ENCODE data around the gene STAG3. TPM values are rescaled to one million over a fixed set of nuclear protein-coding genes. Genes with fewer than 3 reads are reported as not detected.
"Not testable (repeated sequence)": the region's sequence is repeated elsewhere in the genome, so short reads cannot be mapped to it uniquely, and the experiment has no call there.

The STAG3 gene
- total and polyA plus RNA-seq, 2 of the 4 experiments (the other 2 are of a cell fraction), result 0.36 to 0.65 TPM

- peak; percentile 76 for TF ChIP-seq NFE2L2 (IDR thresholded peaks at IDR 0.05; ENCODE audit: low read depth, low read length)
- DNase-seq; POLR2A ChIA-PET (ENCODE audit: unreplicated experiment); H3K79me1 ChIP-seq (ENCODE audit: low read depth in 1 of 2, low read length in 2 of 2); H2BK20ac ChIP-seq (ENCODE audit: low read depth, low read length); H2AK5ac ChIP-seq (ENCODE audit: low read depth, low read length); H3K4me1 ChIP-seq (ENCODE audit: control insufficient read depth, insufficient read depth, low read length); ATAC-seq (ENCODE audit: low read depth); H3K14ac ChIP-seq (replicated peaks; ENCODE audit: low read depth, low read length); H2BK5ac ChIP-seq (ENCODE audit: low read depth, low read length, poor library complexity, severe bottlenecking); H3K4me3 ChIP-seq (ENCODE audit: insufficient read depth, low read depth, low read length); H4K91ac ChIP-seq (ENCODE audit: insufficient read depth, low read depth, low read length); in situ Hi-C loops (cut with MboI; ENCODE audit: low sequenced_read_pairs); H3K27me3 ChIP-seq (ENCODE audit: control insufficient read depth, insufficient read depth, low read length); H2BK15ac ChIP-seq (ENCODE audit: low read depth, low read length); H2AK9ac ChIP-seq (replicated peaks; ENCODE audit: low read depth, low read length, poor library complexity); H3K9ac ChIP-seq (ENCODE audit: low read depth, low read length); CTCF ChIA-PET; H4K5ac ChIP-seq (ENCODE audit: low read depth, low read length); H3K9me3 ChIP-seq (ENCODE audit: control insufficient read depth, insufficient read depth, low read length); intact Hi-C loops (cut with micrococcal nuclease); BruUV-seq (replicated peaks); H3K18ac ChIP-seq (ENCODE audit: low read depth, low read length); H3K4me2 ChIP-seq (ENCODE audit: low read depth, low read length); H3K56ac ChIP-seq (ENCODE audit: extremely low read depth, insufficient read depth, low read length); H4K8ac ChIP-seq (ENCODE audit: low read depth in 2 of 2, low read length in 2 of 2); dilution Hi-C loops (cut with HindIII; ENCODE audit: low sequenced_read_pairs, unreplicated experiment); H2BK120ac ChIP-seq (ENCODE audit: low read depth, low read length); H2AFZ ChIP-seq (replicated peaks; ENCODE audit: low read length, poor library complexity); H3K4ac ChIP-seq (ENCODE audit: low read depth, low read length); H3K36me3 ChIP-seq (ENCODE audit: control insufficient read depth, insufficient read depth, low read length); H3K23ac ChIP-seq (ENCODE audit: low read depth, low read length); H3K27ac ChIP-seq (ENCODE audit: insufficient read depth, low read length); H3K9me1 ChIP-seq (ENCODE audit: insufficient read depth, low read length): not testable (repeated sequence)
- no CpG with 5 or more reads among the region's 12 CpGs for WGBS, 2 experiments (ENCODE audit: extremely low coverage in 2 of 2, insufficient read length in 1 of 2)
- peaks cover 13% of the 10 kb centered on the region for H4K20me1 ChIP-seq (ENCODE audit: insufficient read depth, low read length)
These were observed 65.7 kb downstream of the STAG3 start for GRCh38 chr7:100243385-100243784.

DNA sequence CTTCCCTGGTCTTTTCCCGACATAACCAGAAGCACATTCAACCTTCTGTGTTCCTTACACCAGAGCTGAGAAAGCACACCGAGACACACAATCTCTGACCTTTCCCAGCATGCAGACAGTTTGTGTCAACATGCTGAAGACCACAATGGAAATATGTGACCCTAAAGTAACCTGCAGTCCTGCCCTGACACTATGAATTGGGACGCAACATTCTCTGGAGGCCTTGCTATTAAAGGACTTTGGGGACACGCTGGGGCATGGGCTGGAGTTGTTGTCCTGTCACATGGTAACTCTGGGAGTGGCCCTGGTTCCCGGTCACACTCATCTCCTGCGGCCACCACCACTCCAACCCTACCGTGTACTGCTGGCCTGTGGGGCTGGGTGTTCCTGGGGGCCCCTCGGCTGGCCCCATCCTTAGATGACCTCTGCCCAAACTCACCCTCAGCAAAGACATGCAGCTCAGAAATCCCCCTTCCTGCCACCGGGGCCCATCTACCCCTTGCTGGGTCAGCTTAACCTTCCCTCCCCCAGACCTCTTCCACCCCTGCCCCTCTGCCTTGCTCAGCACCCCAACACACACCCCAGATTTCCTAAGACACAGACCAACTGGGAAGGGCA is 67.4 kb downstream of the STAG3 start:
- POLR2A ChIA-PET (ENCODE audit: unreplicated experiment); H3K14ac ChIP-seq (replicated peaks; ENCODE audit: low read depth, low read length); H2BK15ac ChIP-seq (ENCODE audit: low read depth, low read length); intact Hi-C loops (cut with micrococcal nuclease); H3K9me1 ChIP-seq (ENCODE audit: insufficient read depth, low read length); dilution Hi-C loops (cut with HindIII; ENCODE audit: low sequenced_read_pairs, unreplicated experiment); H2BK5ac ChIP-seq (ENCODE audit: low read depth, low read length, poor library complexity, severe bottlenecking); H2BK120ac ChIP-seq (ENCODE audit: low read depth, low read length); H3K23ac ChIP-seq (ENCODE audit: low read depth, low read length); H3K56ac ChIP-seq (ENCODE audit: extremely low read depth, insufficient read depth, low read length); H3K27me3 ChIP-seq (ENCODE audit: control insufficient read depth, insufficient read depth, low read length); H4K8ac ChIP-seq (ENCODE audit: low read depth in 2 of 2, low read length in 2 of 2); H2AK5ac ChIP-seq (ENCODE audit: low read depth, low read length); H3K4me2 ChIP-seq (ENCODE audit: low read depth, low read length); H3K18ac ChIP-seq (ENCODE audit: low read depth, low read length); H2BK20ac ChIP-seq (ENCODE audit: low read depth, low read length); H3K79me1 ChIP-seq (ENCODE audit: low read depth in 1 of 2, low read length in 2 of 2); H3K9ac ChIP-seq (ENCODE audit: low read depth, low read length); in situ Hi-C loops (cut with MboI; ENCODE audit: low sequenced_read_pairs); H2AK9ac ChIP-seq (replicated peaks; ENCODE audit: low read depth, low read length, poor library complexity); ATAC-seq (ENCODE audit: low read depth); H3K4me3 ChIP-seq (ENCODE audit: insufficient read depth, low read depth, low read length); H4K5ac ChIP-seq (ENCODE audit: low read depth, low read length); H3K27ac ChIP-seq (ENCODE audit: insufficient read depth, low read length); H2AFZ ChIP-seq (replicated peaks; ENCODE audit: low read length, poor library complexity); H3K4ac ChIP-seq (ENCODE audit: low read depth, low read length); H3K9me3 ChIP-seq (ENCODE audit: control insufficient read depth, insufficient read depth, low read length); BruUV-seq (replicated peaks); H3K4me1 ChIP-seq (ENCODE audit: control insufficient read depth, insufficient read depth, low read length); H4K91ac ChIP-seq (ENCODE audit: insufficient read depth, low read depth, low read length); H3K36me3 ChIP-seq (ENCODE audit: control insufficient read depth, insufficient read depth, low read length): not testable (repeated sequence)
- WGBS, 2 experiments (ENCODE audit: extremely low coverage in 2 of 2, insufficient read length in 1 of 2), result 59% methylated on average over 4 of the region's 9 CpGs; no CpG with 5 or more reads in 1 of the 2 experiments
- peaks cover 18% of the 10 kb centered on the region for H4K20me1 ChIP-seq (ENCODE audit: insufficient read depth, low read length)
- CTCF ChIA-PET, result interaction anchor here (0.5 to 1.2 kb wide), 2 partner anchors 10 to 491 kb away, joined by 3 to 5 read pairs; no protein-coding TSS in a partner anchor
- peak; percentile 3 for DNase-seq

Measured in IMR-90 (cell line).